GM12875 (cell line): ENCODE results near the gene PHF21B.

Experiments used
- H3K4me3 ChIP-seq: one replicate; pipeline ENCODE4 v1.5.1; 2011; ENCODE audit warnings: low read depth, low read length, control low read depth
- CTCF ChIP-seq: IDR thresholded peaks from 2 replicates; pipeline ENCODE4 v1.5.1; 2011; ENCODE audit warnings: low read depth, mild to moderate bottlenecking, control low read depth, inconsistent platforms, low read length, moderate library complexity, borderline replicate concordance; ENCODE audit not compliant: insufficient read depth

The PHF21B gene

GRCh38 chr22:44985906-44986527 is 23.8 kb downstream of the PHF21B start:
- TF ChIP-seq CTCF, result no peak
- H3K4me3 ChIP-seq, result no peak overlapping the region

- H3K4me3 ChIP-seq, result no peak overlapping the region
- TF ChIP-seq CTCF, result no peak
These were observed 25.8 kb downstream of the PHF21B start for GRCh38 chr22:44983878-44984482.

- TF ChIP-seq CTCF, result no peak
- no peak overlapping the region for H3K4me3 ChIP-seq
These were observed 27.4 kb downstream of the PHF21B start for GRCh38 chr22:44982445-44982844.

GRCh38 chr22:44981857-44982256 is 27.9 kb downstream of the PHF21B start:
- H3K4me3 ChIP-seq, result no peak overlapping the region
- no peak for TF ChIP-seq CTCF

GRCh38 chr22:44979154-44979553 is 30.7 kb downstream of the PHF21B start:
- TF ChIP-seq CTCF, result no peak
- no peak overlapping the region for H3K4me3 ChIP-seq

GRCh38 chr22:44975427-44976262 is 34.2 kb downstream of the PHF21B start:
- TF ChIP-seq CTCF, result peak; percentile 76

More at GRCh38 chr22:44975427-44976262, 34.2 kb downstream of the PHF21B start:
- no peak overlapping the region for H3K4me3 ChIP-seq
